ENCODE data around the gene SPDYE1. TPM values are rescaled to one million over a fixed set of nuclear protein-coding genes. Genes with fewer than 3 reads are reported as not detected.
"Not testable (repeated sequence)": the region's sequence is repeated elsewhere in the genome, so short reads cannot be mapped to it uniquely, and the experiment has no call there.

The SPDYE1 gene
- total and polyA plus RNA-seq, 7 donors: not detected

- H3K4me1 ChIP-seq; intact Hi-C loops (cut with DNase I); H3K27ac ChIP-seq; DNase-seq; H3K36me3 ChIP-seq (ENCODE audit: insufficient read depth in 1 of 2, low read depth in 1 of 2); H3K4me3 ChIP-seq; H3K9me3 ChIP-seq; ATAC-seq; H3K27me3 ChIP-seq (ENCODE audit: insufficient read depth in 3 of 3, low read length in 2 of 3): not testable (repeated sequence)
- WGBS, 3 donors: 96 to 98% (median 96%) methylated on average over 5 to 6 of the region's 6 CpGs
Observed at GRCh38 chr7:43994681-43995080, 3.0 kb upstream of the SPDYE1 start.

- H3K4me3 ChIP-seq; H3K4me1 ChIP-seq; H3K27me3 ChIP-seq (ENCODE audit: insufficient read depth in 3 of 3, low read length in 2 of 3); ATAC-seq; H3K9me3 ChIP-seq; intact Hi-C loops (cut with DNase I); DNase-seq; H3K27ac ChIP-seq: not testable (repeated sequence)
- H3K36me3 ChIP-seq (ENCODE audit: insufficient read depth in 1 of 2, low read depth in 1 of 2): peaks cover 0 to 28% of the 10 kb centered on the region in 2 donors
- 82 to 87% (median 86%) methylated on average over 7 to 8 of the region's 8 CpGs for WGBS, 3 donors
Observed at GRCh38 chr7:44012081-44012480, 14.4 kb downstream of the SPDYE1 start.

GRCh38 chr7:44015090-44015489, 17.4 kb downstream of the SPDYE1 start:
- H3K4me3 ChIP-seq; H3K9me3 ChIP-seq; DNase-seq; H3K4me1 ChIP-seq; intact Hi-C loops (cut with DNase I); ATAC-seq; H3K27me3 ChIP-seq (ENCODE audit: insufficient read depth in 3 of 3, low read length in 2 of 3); H3K27ac ChIP-seq: not testable (repeated sequence)
- 77 to 90% (median 82%) methylated on average over 2 to 9 of the region's 12 CpGs for WGBS, 3 donors
- H3K36me3 ChIP-seq (ENCODE audit: insufficient read depth in 1 of 2, low read depth in 1 of 2): peaks cover 0 to 22% of the 10 kb centered on the region in 2 donors

GRCh38 chr7:44018857-44019807, 21.4 kb downstream of the SPDYE1 start:
- intact Hi-C loops (cut with DNase I): not testable (repeated sequence)
- peak; percentile 95 to 97 (median 97) for ATAC-seq

GRCh38 chr7:44019825-44020224, 22.1 kb downstream of the SPDYE1 start:
- not testable (repeated sequence) for H3K4me1 ChIP-seq; ATAC-seq; H3K27me3 ChIP-seq (ENCODE audit: insufficient read depth in 3 of 3, low read length in 2 of 3); H3K4me3 ChIP-seq; H3K9me3 ChIP-seq; DNase-seq; H3K36me3 ChIP-seq (ENCODE audit: insufficient read depth in 1 of 2, low read depth in 1 of 2)
- intact Hi-C loops (cut with DNase I): loop anchor here in 1 of 2 donors (10.0 kb wide), 1 partner anchor 175 kb away; no protein-coding TSS in a partner anchor
- WGBS, 3 donors: 80 to 86% (median 83%) methylated on average over 4 to 6 of the region's 6 CpGs
- peak overlapping the region; percentile 82 for H3K27ac ChIP-seq

More at GRCh38 chr7:44018857-44019807, 21.4 kb downstream of the SPDYE1 start:
- not testable (repeated sequence) for H3K27me3 ChIP-seq (ENCODE audit: insufficient read depth in 3 of 3, low read length in 2 of 3); H3K4me1 ChIP-seq; H3K36me3 ChIP-seq (ENCODE audit: insufficient read depth in 1 of 2, low read depth in 1 of 2); H3K9me3 ChIP-seq
- TF ChIP-seq CTCF (IDR thresholded peaks at IDR 0.05): peak; percentile 50
- DNase-seq: peak; percentile 99
- peak overlapping the region; percentile 82 for H3K27ac ChIP-seq
- H3K4me3 ChIP-seq: peak overlapping the region; percentile 86
- 0 to 3% (median 1%) methylated on average over 48 to 62 of the region's 63 CpGs for WGBS, 3 donors

- H3K27ac ChIP-seq; H3K36me3 ChIP-seq (ENCODE audit: insufficient read depth in 1 of 2, low read depth in 1 of 2); ATAC-seq; H3K4me1 ChIP-seq; H3K9me3 ChIP-seq; DNase-seq; H3K27me3 ChIP-seq (ENCODE audit: insufficient read depth in 3 of 3, low read length in 2 of 3); H3K4me3 ChIP-seq: not testable (repeated sequence)
- 91 to 92% (median 91%) methylated on average over 6 of the region's 7 CpGs for WGBS, 3 donors
- intact Hi-C loops (cut with DNase I): loop anchor here in 1 of 2 donors (10.0 kb wide), 1 partner anchor 173 kb away; no protein-coding TSS in a partner anchor
Observed at GRCh38 chr7:44022069-44022468, 24.4 kb downstream of the SPDYE1 start.

- not testable (repeated sequence) for H3K4me3 ChIP-seq; H3K4me1 ChIP-seq; H3K27me3 ChIP-seq (ENCODE audit: insufficient read depth in 3 of 3, low read length in 2 of 3); H3K27ac ChIP-seq; ATAC-seq; DNase-seq; H3K36me3 ChIP-seq (ENCODE audit: insufficient read depth in 1 of 2, low read depth in 1 of 2); H3K9me3 ChIP-seq
- intact Hi-C loops (cut with DNase I): loop anchor here in 1 of 2 donors (10.0 kb wide), 1 partner anchor 172 kb away; no protein-coding TSS in a partner anchor
- 78 to 79% (median 78%) methylated on average over 6 of the region's 6 CpGs for WGBS, 3 donors
Observed at GRCh38 chr7:44022796-44023467, 25.2 kb downstream of the SPDYE1 start.

- not testable (repeated sequence) for DNase-seq; H3K27me3 ChIP-seq (ENCODE audit: insufficient read depth in 3 of 3, low read length in 2 of 3); H3K4me1 ChIP-seq; H3K9me3 ChIP-seq; H3K36me3 ChIP-seq (ENCODE audit: insufficient read depth in 1 of 2, low read depth in 1 of 2); H3K27ac ChIP-seq; H3K4me3 ChIP-seq
- WGBS, 3 donors: 64 to 92% (median 80%) methylated on average over 2 to 4 of the region's 11 CpGs
- ATAC-seq: peak in 1 of 4 donors; percentile 21
- intact Hi-C loops (cut with DNase I): loop anchor here in 1 of 2 donors (10.0 kb wide), 1 partner anchor 165 kb away; no protein-coding TSS in a partner anchor
Observed at GRCh38 chr7:44029433-44029832, 31.7 kb downstream of the SPDYE1 start.

GRCh38 chr7:44030029-44030428, 32.3 kb downstream of the SPDYE1 start:
- H3K4me3 ChIP-seq; H3K9me3 ChIP-seq; intact Hi-C loops (cut with DNase I); H3K36me3 ChIP-seq (ENCODE audit: insufficient read depth in 1 of 2, low read depth in 1 of 2); DNase-seq; H3K27ac ChIP-seq; H3K27me3 ChIP-seq (ENCODE audit: insufficient read depth in 3 of 3, low read length in 2 of 3); H3K4me1 ChIP-seq: not testable (repeated sequence)
- ATAC-seq: peak in 2 of 4 donors; percentile 8 to 15
- 72 to 100% (median 83%) methylated on average over 2 to 4 of the region's 5 CpGs for WGBS, 3 donors

- H3K4me1 ChIP-seq; H3K9me3 ChIP-seq; H3K4me3 ChIP-seq; DNase-seq; H3K27ac ChIP-seq; H3K27me3 ChIP-seq (ENCODE audit: insufficient read depth in 3 of 3, low read length in 2 of 3); H3K36me3 ChIP-seq (ENCODE audit: insufficient read depth in 1 of 2, low read depth in 1 of 2); intact Hi-C loops (cut with DNase I); ATAC-seq: not testable (repeated sequence)
- 84 to 91% (median 89%) methylated on average over 12 of the region's 13 CpGs for WGBS, 3 donors
Observed at GRCh38 chr7:44031319-44031718, 33.6 kb downstream of the SPDYE1 start.

Measured in psoas muscle (tissue), 8 donors.